HFF-Myc (cell line): Measurements from ENCODE around the gene RNF145.

Experiments used
- DNase-seq: peaks from one replicate; pipeline ENCODE4 v3.0.0-alpha.2; 2011; ENCODE audit warnings: low read depth; ENCODE audit errors: extremely low read depth
- H3K4me3 ChIP-seq: replicated peaks from 2 replicates; pipeline ENCODE4 v1.5.1; 2011; ENCODE audit warnings: low read depth, mild to moderate bottlenecking, control low read depth, low read length
- CTCF ChIP-seq: IDR thresholded peaks from 2 replicates; pipeline ENCODE4 v1.5.1; 2012; ENCODE audit warnings: mild to moderate bottlenecking, low read depth, low read length, control low read depth; ENCODE audit errors: missing control alignments

RNF145 gene

GRCh38 chr5:159212657-159213462 is 3.5 kb upstream of the RNF145 start:
- H3K4me3 ChIP-seq: no peak overlapping the region
- DNase-seq: no peak
- no peak for TF ChIP-seq CTCF

- H3K4me3 ChIP-seq: no peak overlapping the region
- no peak for TF ChIP-seq CTCF
- DNase-seq: no peak
Measured at GRCh38 chr5:159211729-159212174, 2.4 kb upstream of the RNF145 start.

- H3K4me3 ChIP-seq: no peak overlapping the region
- no peak for DNase-seq
- no peak for TF ChIP-seq CTCF
Measured at GRCh38 chr5:159210846-159211245, 1.5 kb upstream of the RNF145 start.

- TF ChIP-seq CTCF: no peak
- peak overlapping the region; percentile 95 for H3K4me3 ChIP-seq
Measured at GRCh38 chr5:159210210-159210661, 883 bp upstream of the RNF145 start.

DNA sequence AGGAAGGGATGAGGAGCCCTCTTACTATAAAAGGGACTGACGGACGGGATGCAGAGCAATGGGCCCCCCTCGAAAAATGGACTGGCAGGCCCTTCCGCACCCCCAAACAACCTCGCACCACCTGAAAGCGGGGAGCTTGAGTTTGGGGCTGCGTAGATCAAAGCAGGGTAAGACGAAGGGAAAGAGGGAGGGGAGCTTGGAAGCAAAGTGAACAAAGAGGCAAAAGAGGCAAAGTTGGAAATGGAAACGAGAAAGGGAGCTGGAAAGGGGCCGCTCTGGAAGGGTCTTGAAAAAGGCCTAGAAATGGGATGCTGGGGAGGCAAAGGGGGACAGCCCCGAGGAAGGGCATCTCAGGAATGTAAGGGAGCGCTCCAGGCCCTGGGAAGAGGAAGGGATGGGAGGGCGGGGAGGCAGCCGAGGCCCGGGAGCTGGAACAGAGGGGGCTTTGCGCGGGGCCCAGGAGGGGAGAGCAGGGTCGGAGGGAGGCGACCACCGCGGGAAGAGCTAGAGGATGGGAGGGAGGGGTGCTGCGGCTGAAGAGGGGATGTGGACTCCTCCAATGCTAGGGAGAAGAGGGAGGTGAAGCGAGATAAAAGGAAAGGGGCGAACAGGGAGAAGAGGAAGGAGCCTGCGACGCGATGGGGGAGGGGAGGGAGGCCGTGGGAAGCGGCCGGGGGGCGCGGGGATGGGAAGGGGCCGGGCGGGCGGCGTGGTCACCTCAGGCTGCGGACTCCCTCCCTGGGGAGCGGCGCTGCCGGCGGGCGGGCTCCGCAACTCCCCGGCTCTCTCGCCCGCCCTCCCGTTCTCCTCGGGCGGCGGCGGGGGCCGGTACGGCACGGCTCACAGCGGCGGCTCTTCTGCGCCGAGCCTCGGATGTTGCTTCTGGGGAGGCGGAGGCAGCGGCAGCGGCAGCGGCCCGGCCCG is 577 bp downstream of the RNF145 start:
- TF ChIP-seq CTCF: no peak
- H3K4me3 ChIP-seq: peak overlapping the region; percentile 95
- no peak for DNase-seq

More at GRCh38 chr5:159210210-159210661, 883 bp upstream of the RNF145 start:
- DNase-seq: no peak

DNA sequence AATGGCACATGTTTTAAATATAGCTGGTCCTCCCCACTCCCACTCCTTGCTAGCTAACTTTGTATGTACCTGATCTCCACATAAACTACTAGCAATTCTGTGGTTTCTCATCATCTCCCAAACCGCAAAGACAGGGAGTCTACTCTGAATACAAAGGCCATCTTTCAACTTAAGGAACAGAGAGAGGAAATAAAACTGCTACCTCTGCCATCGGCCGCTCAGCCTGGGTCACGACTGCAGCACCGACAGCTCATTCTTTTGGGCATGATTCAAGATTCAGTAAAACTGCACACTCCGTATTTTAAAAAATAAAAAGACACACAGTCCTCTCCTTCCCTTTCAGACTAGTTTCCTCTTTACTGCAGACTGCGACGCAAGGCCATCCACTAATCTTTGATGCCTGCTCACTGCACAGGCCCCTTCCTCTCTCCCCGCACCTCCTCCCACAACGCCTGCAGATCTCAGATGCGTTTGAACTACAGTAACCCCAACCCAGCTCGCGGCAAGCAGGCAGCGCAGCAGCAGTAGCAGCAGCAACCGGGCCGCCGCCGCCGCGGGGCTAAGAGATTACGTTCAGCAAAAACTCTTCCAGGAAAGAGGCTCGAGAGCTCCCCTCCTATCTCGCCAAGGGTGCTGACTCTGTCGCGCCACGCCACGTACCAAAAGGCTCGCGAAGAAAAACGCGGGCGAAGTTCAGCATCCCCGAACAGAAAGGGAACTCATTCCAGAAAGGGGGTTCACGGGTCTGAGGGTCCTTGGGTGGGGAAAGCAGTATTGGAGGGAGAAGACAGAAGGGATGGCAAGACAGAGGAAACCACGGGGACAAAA is 1.5 kb downstream of the RNF145 start:
- H3K4me3 ChIP-seq: peak overlapping the region; percentile 95
- peak; percentile 52 for DNase-seq
- TF ChIP-seq CTCF: no peak
